Colon (tissue), 2 donors: ENCODE measurements around the gene PARD6B.
"Not testable (repeated sequence)": the region's sequence is repeated elsewhere in the genome, so short reads cannot be mapped to it uniquely, and the experiment has no call there.

Experiments used
- FAIRE-seq: peaks from 2 replicates; lab custom pipeline; 2012; peaks lifted over from hg19 to GRCh38; lab: Jason Lieb, UNC
- donor health status: control.
- donor health status: control.

Gene PARD6B

GRCh38 chr20:50776122-50776817 is 44.9 kb downstream of the PARD6B start:
- FAIRE-seq = no peak

DNA sequence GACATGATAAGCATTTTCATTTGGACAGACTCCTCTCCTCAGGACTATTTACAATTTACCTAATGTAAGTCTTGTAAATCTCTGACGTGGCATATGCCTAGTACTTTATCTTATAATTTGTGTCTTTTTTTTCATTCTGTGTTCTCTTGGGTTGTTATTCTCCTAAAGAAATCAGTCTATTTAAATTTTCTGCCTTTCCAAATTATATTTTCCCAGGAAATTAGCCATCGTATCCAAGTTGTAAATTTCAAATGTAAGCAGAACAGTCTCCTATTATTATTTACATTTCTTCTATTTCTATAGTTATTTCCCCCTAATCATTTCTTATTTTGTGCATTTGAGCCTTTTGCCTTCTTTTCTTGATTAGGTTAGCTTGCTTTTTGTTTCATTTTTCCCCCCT is 46.0 kb downstream of the PARD6B start:
- no peak for FAIRE-seq

GRCh38 chr20:50778994-50779393 is 47.6 kb downstream of the PARD6B start:
- FAIRE-seq = not testable (repeated sequence)

DNA sequence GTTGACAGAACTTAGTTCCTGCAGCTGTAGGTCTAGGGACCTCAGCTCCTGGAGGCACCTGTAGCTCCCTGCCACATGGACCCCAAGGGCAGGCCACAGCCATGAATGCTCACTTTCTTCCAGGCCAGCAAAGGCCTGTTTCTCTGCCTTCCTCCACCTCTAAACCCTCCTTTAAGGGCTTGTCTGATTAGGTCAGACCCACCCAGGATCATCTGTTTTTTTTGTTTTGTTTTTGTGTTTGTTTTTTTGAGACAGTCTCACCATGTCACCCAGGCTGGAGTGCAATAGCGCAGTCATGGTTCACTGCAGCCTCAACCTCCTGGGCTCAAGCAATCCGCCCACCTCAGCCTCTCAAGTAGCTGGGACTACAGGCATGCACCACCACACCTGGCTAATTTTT is 52.0 kb downstream of the PARD6B start:
- no peak for FAIRE-seq

GRCh38 chr20:50783903-50784302 is 52.5 kb downstream of the PARD6B start:
- no peak for FAIRE-seq

GRCh38 chr20:50784464-50784863 is 53.1 kb downstream of the PARD6B start:
- FAIRE-seq = no peak

DNA sequence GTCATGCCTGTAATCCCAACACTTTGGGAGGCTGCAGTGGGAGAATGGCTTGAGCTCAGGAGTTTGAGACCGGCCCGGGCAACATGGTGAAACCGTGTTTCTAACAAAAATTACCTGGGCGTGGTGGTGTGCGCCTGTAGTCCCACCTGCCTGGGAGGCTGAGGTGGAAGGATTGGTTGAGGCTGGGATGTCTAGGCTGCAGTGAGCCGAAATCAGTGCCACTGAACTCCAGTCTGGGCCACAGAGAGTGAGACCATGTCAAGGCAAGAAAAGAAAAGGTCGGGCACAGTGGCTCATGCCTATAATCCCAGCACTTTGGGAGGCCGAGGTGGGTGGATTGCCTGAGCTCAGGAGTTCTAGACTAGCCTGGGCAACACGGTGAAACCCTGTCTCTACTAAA is 55.3 kb downstream of the PARD6B start:
- no peak for FAIRE-seq

DNA sequence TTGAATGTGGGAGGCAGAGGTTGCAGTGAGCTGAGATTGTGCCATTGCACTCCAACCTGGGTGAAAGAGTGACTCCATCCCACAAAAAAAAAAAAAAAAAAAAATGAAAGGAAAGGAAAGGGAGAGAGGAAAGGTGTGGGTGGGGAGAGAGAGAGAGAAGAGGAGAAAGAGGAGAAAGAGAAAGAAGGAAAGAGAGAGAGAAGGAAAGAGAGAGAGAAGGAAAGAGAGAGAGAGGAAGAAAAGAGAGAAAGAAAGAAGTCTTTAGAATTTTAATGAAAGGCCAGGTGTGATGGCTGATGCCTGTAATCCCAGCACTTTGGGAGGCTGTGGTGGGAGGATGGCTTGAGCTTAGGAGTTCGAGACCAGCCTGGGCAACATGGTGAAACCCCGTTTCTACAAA is 55.8 kb downstream of the PARD6B start:
- no peak for FAIRE-seq

- FAIRE-seq = no peak
These were observed 56.9 kb downstream of the PARD6B start for GRCh38 chr20:50788045-50788991.

GRCh38 chr20:50789968-50790650 is 58.7 kb downstream of the PARD6B start:
- FAIRE-seq = no peak

GRCh38 chr20:50790651-50791277 is 59.4 kb downstream of the PARD6B start:
- FAIRE-seq = no peak

DNA sequence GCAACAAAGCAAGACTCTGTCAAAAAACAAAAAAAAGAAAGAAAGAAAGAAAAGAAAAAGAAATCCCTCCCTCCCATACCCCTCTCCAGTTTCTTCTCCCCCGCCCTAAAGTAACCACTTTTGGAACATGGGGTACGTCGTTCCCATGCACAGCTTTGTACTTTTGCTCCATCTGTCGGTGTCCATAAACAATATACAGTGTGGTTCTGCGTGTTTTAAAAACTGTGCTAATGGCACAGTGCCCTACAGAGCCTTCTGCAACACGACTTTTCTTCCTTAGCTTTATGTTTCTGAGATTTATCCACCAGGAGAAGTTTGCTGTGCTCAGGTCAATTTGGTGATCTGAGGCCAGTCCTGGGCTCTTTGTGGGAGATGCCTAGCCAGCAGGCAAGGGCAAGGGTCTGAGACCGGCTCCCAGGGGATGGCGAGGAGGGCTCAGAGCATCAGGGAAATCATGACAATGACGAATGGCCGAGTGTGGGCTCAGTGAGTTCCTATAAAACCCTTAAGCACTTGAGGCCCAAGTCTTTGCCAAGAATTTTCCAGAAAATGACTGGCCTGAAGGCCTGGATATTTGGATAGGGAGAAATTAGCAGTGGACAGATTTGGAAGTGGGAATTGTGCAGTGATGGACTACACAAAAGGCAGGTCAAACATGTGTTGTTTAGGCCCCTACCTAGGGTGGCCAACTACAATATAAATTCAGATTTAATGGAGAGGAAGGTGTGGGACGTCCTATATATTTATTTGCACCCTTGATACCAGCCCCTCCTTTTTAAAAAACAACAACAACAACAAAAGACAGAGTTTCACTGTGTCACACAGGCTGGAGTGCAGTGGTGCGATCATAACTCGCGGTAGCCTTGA is 61.6 kb downstream of the PARD6B start:
- FAIRE-seq = no peak

DNA sequence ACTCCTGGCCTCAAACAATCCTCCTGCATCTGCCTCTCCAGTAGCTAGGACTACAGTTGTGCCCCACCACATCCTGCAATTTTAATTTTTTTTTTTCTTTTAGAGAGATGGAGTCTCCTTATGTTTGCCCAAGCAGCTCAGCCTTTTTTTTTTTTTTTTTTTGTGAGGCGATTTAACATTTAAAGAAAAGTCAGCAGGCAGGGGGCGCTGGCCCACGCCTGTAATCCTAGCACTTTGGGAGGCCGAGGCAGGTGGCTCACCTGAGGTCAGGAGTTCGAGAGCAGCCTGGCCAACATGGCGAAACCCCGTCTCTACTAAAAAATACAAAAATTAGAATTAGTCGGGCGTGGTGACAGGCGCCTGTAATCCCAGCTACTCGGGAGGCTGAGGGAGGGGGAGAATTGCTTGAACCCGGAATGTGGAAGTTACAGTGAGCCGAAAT is 62.2 kb downstream of the PARD6B start:
- not testable (repeated sequence) for FAIRE-seq

DNA sequence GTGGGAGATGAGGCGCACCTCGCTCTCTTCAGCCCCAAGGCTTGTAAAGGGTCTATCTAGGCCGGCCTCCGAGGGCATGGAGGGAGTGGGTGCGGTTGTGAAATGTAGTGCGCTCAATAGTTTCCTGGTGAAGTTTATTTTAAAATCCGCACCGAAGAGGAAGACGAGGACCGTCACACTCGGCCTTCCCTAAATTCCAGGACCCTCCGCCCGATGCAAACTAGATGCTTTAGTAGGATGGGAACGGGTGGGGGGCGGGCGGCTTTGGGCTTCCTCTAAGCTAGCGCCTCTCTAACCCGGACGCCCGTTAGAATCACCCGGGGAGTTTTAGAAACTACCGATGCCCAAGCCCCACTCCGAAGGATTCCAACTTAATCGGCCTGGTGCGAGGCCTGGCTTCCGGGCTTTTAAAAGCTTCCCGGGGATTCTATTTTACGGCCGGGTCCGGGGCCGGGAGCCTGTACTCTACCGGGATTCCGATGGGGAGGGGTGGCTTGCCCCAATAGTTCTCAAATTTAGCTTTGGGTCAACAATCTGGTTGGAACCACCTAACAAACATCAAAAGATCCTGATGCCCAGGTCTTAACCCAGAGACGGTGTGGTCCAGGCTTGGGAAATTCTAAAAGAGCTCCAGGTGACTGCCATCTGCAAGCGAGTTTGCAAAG is 62.9 kb downstream of the PARD6B start:
- no peak for FAIRE-seq

- no peak for FAIRE-seq
These were observed 63.7 kb downstream of the PARD6B start, which contains the start of gene BCAS4 for GRCh38 chr20:50794846-50795634. TSS of gene BCAS4 (plus strand) at chr20:50795061. CDS start at chr20:50795084, 23 bp downstream.

- no peak for FAIRE-seq
These were observed 65.8 kb downstream of the PARD6B start for GRCh38 chr20:50797142-50797541.

- FAIRE-seq = no peak
These were observed 67.3 kb downstream of the PARD6B start for GRCh38 chr20:50798650-50799049.

GRCh38 chr20:50799176-50799889 is 68.0 kb downstream of the PARD6B start:
- FAIRE-seq = no peak
